IMR-90 (cell line): ENCODE data around the gene CNOT3. TPM values are rescaled to one million over a fixed set of nuclear protein-coding genes. Genes with fewer than 3 reads are reported as not detected.

ENCODE experiments used
- ATAC-seq: fragments of 200-7000 bp; cut with Tn5 transposase; 2 replicates; pipeline ENCODE4 v1.9.1; 2020; ENCODE audit warnings: low read depth, mild to moderate bottlenecking, moderate library complexity
- BruUV-seq: library from RNA; stranded (reverse); fragments of 400-500 nt; replicated peaks from 2 replicates; lab custom pipeline; 2021; lab: Mats Ljungman, UMichigan
- CTCF ChIA-PET: fragments of 300-600 bp; formaldehyde crosslinking; extraction: SDS; loops from one replicate; lab custom pipeline; 2021; ENCODE audit warnings: antibody characterized with exemption; lab: Yijun Ruan, JAX
- POLR2A ChIA-PET: fragments of 300-600 bp; sonication (Branson Sonifier 250); formaldehyde crosslinking; loops from one replicate; lab custom pipeline; 2022; ENCODE audit warnings: antibody characterized with exemption; ENCODE audit not compliant: unreplicated experiment; lab: Charles Lee
- DNase-seq: peaks from one replicate; pipeline ENCODE4 v3.0.0; 2013
- H2AFZ ChIP-seq: replicated peaks from 2 replicates; pipeline ENCODE3; 2013; ENCODE audit warnings: low read length, mild to moderate bottlenecking; ENCODE audit not compliant: poor library complexity
- H2AK5ac ChIP-seq: 2 replicates; pipeline ENCODE4 v1.6.1; 2013; ENCODE audit warnings: low read depth, low read length, inconsistent platforms
- H2AK9ac ChIP-seq: replicated peaks from 2 replicates; pipeline ENCODE3; 2013; ENCODE audit warnings: mild to moderate bottlenecking, low read depth, low read length, moderate library complexity; ENCODE audit not compliant: poor library complexity
- H2BK120ac ChIP-seq: 2 replicates; pipeline ENCODE4 v1.6.1; 2013; ENCODE audit warnings: low read depth, low read length, inconsistent platforms
- H2BK15ac ChIP-seq: 3 replicates; pipeline ENCODE4 v1.6.1; 2013; ENCODE audit warnings: low read depth, low read length, inconsistent platforms
- H2BK20ac ChIP-seq: 2 replicates; pipeline ENCODE4 v1.6.1; 2013; ENCODE audit warnings: low read depth, mild to moderate bottlenecking, inconsistent platforms, low read length, moderate library complexity
- H2BK5ac ChIP-seq: 2 replicates; pipeline ENCODE4 v1.6.1; 2013; ENCODE audit warnings: mild to moderate bottlenecking, low read depth, low read length, inconsistent platforms; ENCODE audit not compliant: poor library complexity, severe bottlenecking
- H3K14ac ChIP-seq: replicated peaks from 2 replicates; pipeline ENCODE4 v1.6.1; 2013; ENCODE audit warnings: low read depth, low read length, inconsistent platforms
- H3K18ac ChIP-seq: 2 replicates; pipeline ENCODE4 v1.6.1; 2013; ENCODE audit warnings: low read depth, low read length, control low read depth
- H3K23ac ChIP-seq: 2 replicates; pipeline ENCODE4 v1.6.1; 2013; ENCODE audit warnings: low read depth, low read length, inconsistent platforms
- H3K27ac ChIP-seq: 2 replicates; pipeline ENCODE4 v1.5.1; 2013; ENCODE audit warnings: mild to moderate bottlenecking, control low read depth, low read length; ENCODE audit not compliant: insufficient read depth
- H3K27me3 ChIP-seq: 2 replicates; pipeline ENCODE4 v1.6.1; 2013; ENCODE audit warnings: low read length; ENCODE audit not compliant: control insufficient read depth, insufficient read depth
- H3K36me3 ChIP-seq: 2 replicates; pipeline ENCODE4 v1.6.1; 2013; ENCODE audit warnings: low read length, mixed read lengths; ENCODE audit not compliant: control insufficient read depth, insufficient read depth
- H3K4ac ChIP-seq: 2 replicates; pipeline ENCODE4 v1.6.1; 2013; ENCODE audit warnings: low read depth, low read length, inconsistent platforms
- H3K4me1 ChIP-seq: 2 replicates; pipeline ENCODE4 v1.6.1; 2013; ENCODE audit warnings: low read length, mixed read lengths; ENCODE audit not compliant: control insufficient read depth, insufficient read depth
- H3K4me2 ChIP-seq: 2 replicates; pipeline ENCODE4 v1.6.1; 2013; ENCODE audit warnings: low read depth, mild to moderate bottlenecking, control low read depth, low read length, moderate library complexity
- H3K4me3 ChIP-seq: 2 replicates; pipeline ENCODE4 v1.5.1; 2013; ENCODE audit warnings: low read depth, mild to moderate bottlenecking, control low read depth, low read length, moderate library complexity; ENCODE audit not compliant: insufficient read depth
- H3K56ac ChIP-seq: 2 replicates; pipeline ENCODE4 v1.6.1; 2013; ENCODE audit warnings: low read length, inconsistent platforms; ENCODE audit not compliant: insufficient read depth; ENCODE audit errors: extremely low read depth
- H3K79me1 ChIP-seq, 2 experiments: 2 replicates each; pipeline ENCODE4 v1.6.1; 2013; ENCODE audit warnings: low read length in 2 of 2, inconsistent platforms in 1 of 2, low read depth in 1 of 2
- H3K9ac ChIP-seq: 2 replicates; pipeline ENCODE4 v1.6.1; 2013; ENCODE audit warnings: low read depth, low read length, control low read depth
- H3K9me1 ChIP-seq: 2 replicates; pipeline ENCODE4 v1.6.1; 2013; ENCODE audit warnings: low read length, inconsistent platforms; ENCODE audit not compliant: insufficient read depth
- H3K9me3 ChIP-seq: 2 replicates; pipeline ENCODE4 v1.6.1; 2013; ENCODE audit warnings: low read length; ENCODE audit not compliant: control insufficient read depth, insufficient read depth
- H4K20me1 ChIP-seq: 2 replicates; pipeline ENCODE4 v1.6.1; 2013; ENCODE audit warnings: low read length, inconsistent platforms; ENCODE audit not compliant: insufficient read depth
- H4K5ac ChIP-seq: 2 replicates; pipeline ENCODE4 v1.6.1; 2013; ENCODE audit warnings: mild to moderate bottlenecking, low read depth, low read length, control low read depth
- H4K8ac ChIP-seq, 2 experiments: 2 replicates each; pipeline ENCODE4 v1.6.1; 2013; ENCODE audit warnings: low read depth in 2 of 2, low read length in 2 of 2, control low read depth in 1 of 2, inconsistent platforms in 1 of 2
- H4K91ac ChIP-seq: 2 replicates; pipeline ENCODE4 v1.6.1; 2013; ENCODE audit warnings: low read depth, low read length, inconsistent platforms; ENCODE audit not compliant: insufficient read depth
- BHLHE40 ChIP-seq: fragments of 150-350 bp; IDR thresholded peaks from 2 replicates; pipeline ENCODE4 v1.6.1; 2016; ENCODE audit warnings: mild to moderate bottlenecking, low read depth, low read length
- CHD1 ChIP-seq: IDR thresholded peaks from 2 replicates; pipeline ENCODE4 v1.6.1; 2012; ENCODE audit warnings: low read depth, low read length, improper control_type of control experiment
- CTCF ChIP-seq: conservative IDR thresholded peaks from 2 replicates; pipeline ENCODE4 v1.5.1; 2012; ENCODE audit warnings: mild to moderate bottlenecking, low read depth, low read length, improper control_type of control experiment
- ELK1 ChIP-seq: fragments of 150-350 bp; IDR thresholded peaks from 2 replicates; pipeline ENCODE4 v1.6.1; 2016; ENCODE audit warnings: low read depth, mild to moderate bottlenecking, low read length, moderate library complexity, borderline replicate concordance
- FOS ChIP-seq: fragments of 150-350 bp; IDR thresholded peaks from 2 replicates; pipeline ENCODE4 v1.6.1; 2016; ENCODE audit warnings: low read depth, low read length
- MAFK ChIP-seq: IDR thresholded peaks from 2 replicates; pipeline ENCODE4 v1.6.1; 2012; ENCODE audit warnings: low read depth, low read length, improper control_type of control experiment
- MAZ ChIP-seq: IDR thresholded peaks from 2 replicates; pipeline ENCODE4 v1.6.1; 2012; ENCODE audit warnings: low read depth, mild to moderate bottlenecking, low read length, improper control_type of control experiment, moderate library complexity, borderline replicate concordance
- MXI1 ChIP-seq: IDR thresholded peaks from 2 replicates; pipeline ENCODE4 v1.6.1; 2012; ENCODE audit warnings: low read depth, mild to moderate bottlenecking, low read length, moderate library complexity, borderline replicate concordance
- NFE2L2 ChIP-seq: fragments of 150-350 bp; IDR thresholded peaks from 2 replicates; pipeline ENCODE4 v1.6.1; 2016; ENCODE audit warnings: low read depth, mild to moderate bottlenecking, low read length
- POLR2A ChIP-seq: IDR thresholded peaks from 2 replicates; pipeline ENCODE4 v1.6.1; 2012; ENCODE audit warnings: mild to moderate bottlenecking, low read depth, low read length
- RAD21 ChIP-seq: IDR thresholded peaks from 2 replicates; pipeline ENCODE4 v1.6.1; 2012; ENCODE audit warnings: low read length, improper control_type of control experiment
- RCOR1 ChIP-seq: IDR thresholded peaks from 2 replicates; pipeline ENCODE4 v1.6.1; 2012; ENCODE audit warnings: mild to moderate bottlenecking, low read length, improper control_type of control experiment; ENCODE audit not compliant: insufficient replicate concordance
- RFX5 ChIP-seq: IDR thresholded peaks from 2 replicates; pipeline ENCODE4 v1.8.0; 2012; ENCODE audit warnings: low read depth, mild to moderate bottlenecking, low read length, moderate library complexity
- SMC3 ChIP-seq: fragments of 150-350 bp; IDR thresholded peaks from 2 replicates; pipeline ENCODE4 v1.6.1; 2016; ENCODE audit warnings: low read depth, mild to moderate bottlenecking, antibody characterized with exemption, low read length, moderate library complexity
- WGBS, 2 experiments: methylation state at CpG; one replicate each; pipeline versions ENCODE4 v1.1.5 to v1.1.7; 2013; ENCODE audit warnings: missing lambda C conversion rate in 2 of 2; ENCODE audit not compliant: insufficient read length in 1 of 2; ENCODE audit errors: extremely low coverage in 2 of 2; 5-methylcytosine and 5-hydroxymethylcytosine counted together
- dilution Hi-C: fragments of 300-500 bp; cut with HindIII; formaldehyde crosslinking; loops from one replicate; pipeline ENCODE4 v1.14.3; 2018; ENCODE audit warnings: low sequenced_read_pairs; ENCODE audit not compliant: unreplicated experiment
- in situ Hi-C: fragments of 300-500 bp; cut with MboI; formaldehyde crosslinking; loops from 3 replicates; pipeline ENCODE4 v1.14.3; 2019; ENCODE audit warnings: low sequenced_read_pairs, inconsistent platforms, mixed read lengths
- intact Hi-C: fragments of 100-400 bp; cut with micrococcal nuclease; formaldehyde crosslinking; loops from 2 replicates; pipeline ENCODE4 v1.10.0; 2022
- polyA plus RNA-seq, 3 experiments: library from polyadenylated mRNA; depleted of rRNA; stranded (reverse); fragments of >200 nt; gene quantifications; 2 replicates each; pipeline ENCODE4 v1.2.3, GENCODE V29; 2012; ENCODE audit warnings: low replicate concordance in 1 of 3
- total RNA-seq: library from RNA; depleted of rRNA; stranded (reverse); fragments of >200 nt; gene quantifications from 2 replicates; pipeline ENCODE4 v1.2.3, GENCODE V29; 2012

Gene CNOT3
- total and polyA plus RNA-seq, 2 of the 4 experiments (the other 2 are of a cell fraction): 5.4 to 26.7 TPM

- TF ChIP-seq MAFK: no peak
These were observed 8.6 kb upstream of the CNOT3 start (continued) for GRCh38 chr19:54128796-54129616.

DNA sequence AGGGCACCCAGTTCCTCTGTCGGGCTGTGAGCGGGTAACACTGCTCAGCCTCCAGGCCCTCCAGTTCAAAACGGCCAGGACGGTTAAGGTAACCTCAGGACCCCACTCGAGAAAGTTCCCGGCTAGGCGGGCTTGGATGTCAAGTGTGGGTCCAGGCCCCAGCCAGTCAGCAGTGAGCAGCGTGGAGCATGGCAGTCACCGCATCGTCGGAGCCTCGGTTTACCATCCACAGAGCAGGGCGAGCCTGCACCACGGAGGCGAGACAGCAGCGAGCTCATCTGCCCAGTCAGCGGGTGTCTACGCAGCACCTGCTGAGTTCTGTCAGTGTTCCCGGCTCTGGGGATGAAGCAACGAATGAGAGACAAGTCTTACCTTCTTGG is 8.0 kb upstream of the CNOT3 start:
- Histone ChIP-seq H4K5ac (no peak overlapping the region), H3K23ac (no peak overlapping the region), H3K9ac (no peak overlapping the region), H2BK5ac (no peak overlapping the region), H2BK120ac (no peak overlapping the region), H3K9me3 (no peaks in the 10 kb centered on the region), H3K4me3 (no peak overlapping the region), H2AK9ac (no peak overlapping the region), H3K4ac (no peak overlapping the region), H3K36me3 (peaks cover 51% of the 10 kb centered on the region), H2AK5ac (no peak overlapping the region), H3K27me3 (no peaks in the 10 kb centered on the region), H3K14ac (no peak overlapping the region), H4K20me1 (no peaks in the 10 kb centered on the region), H3K18ac (no peak overlapping the region), H2BK15ac (no peak overlapping the region), H3K56ac (no peak overlapping the region), H2BK20ac (no peak overlapping the region), H3K27ac (no peak overlapping the region), H4K8ac (no peak overlapping the region), H3K4me1 (no peaks in the 10 kb centered on the region), H3K79me1 (no peaks in the 10 kb centered on the region), H3K9me1 (no peaks in the 10 kb centered on the region), H4K91ac (no peak overlapping the region), H3K4me2 (no peak overlapping the region), H2AFZ (no peak overlapping the region)
- ChIA-PET CTCF (no interaction called here), POLR2A (no interaction called here)
- TF ChIP-seq SMC3 (no peak), FOS (no peak), MAZ (no peak), CTCF (no peak), MXI1 (no peak), RCOR1 (no peak), ELK1 (no peak), RAD21 (no peak), POLR2A (no peak), MAFK (no peak), RFX5 (no peak), CHD1 (no peak), NFE2L2 (no peak), BHLHE40 (no peak)
- no TSS peak for BruUV-seq
- intact Hi-C loops (no loop called here), dilution Hi-C loops (no loop called here), in situ Hi-C loops (loop anchor here (25.0 kb wide), 1 partner anchor 1533 kb away; the partner anchor contains the start of gene U2AF2)
- ATAC-seq (no peak), DNase-seq (no peak)
- WGBS, 2 experiments: 90% methylated on average over 6 of the region's 20 CpGs; no CpG with 5 or more reads in 1 of the 2 experiments
